SK-N-SH treated with all-trans-retinoic acid at 6 μM for 48 hours (cell line): ENCODE results near the gene TNFRSF11A.

ENCODE experiments used
- GLIS3 ChIP-seq: fragments of 250-450 bp; sonication (Bioruptor Pico); IDR thresholded peaks from 2 replicates; pipeline ENCODE4 v1.5.0; 2020; ENCODE audit warnings: mild to moderate bottlenecking, moderate library complexity
- TCF4 ChIP-seq: fragments of 250-450 bp; sonication (Bioruptor Pico); IDR thresholded peaks from 2 replicates; pipeline ENCODE4 v1.8.0; 2021; ENCODE audit warnings: mild to moderate bottlenecking, moderate library complexity, borderline replicate concordance
- ZFP3 ChIP-seq: fragments of 250-450 bp; sonication (Bioruptor Pico); IDR thresholded peaks from 2 replicates; pipeline ENCODE4 v1.5.0; 2020; ENCODE audit warnings: mild to moderate bottlenecking, moderate library complexity

GRCh38 chr18:62396967-62397366 lies 71.9 kb downstream of the TNFRSF11A start:
- TF ChIP-seq TCF4 (CRISPR knock-in tag) (no peak), GLIS3 (CRISPR knock-in tag) (no peak), ZFP3 (CRISPR knock-in tag) (no peak)
